ENCODE data around the gene C14orf39.

Gene C14orf39

DNA sequence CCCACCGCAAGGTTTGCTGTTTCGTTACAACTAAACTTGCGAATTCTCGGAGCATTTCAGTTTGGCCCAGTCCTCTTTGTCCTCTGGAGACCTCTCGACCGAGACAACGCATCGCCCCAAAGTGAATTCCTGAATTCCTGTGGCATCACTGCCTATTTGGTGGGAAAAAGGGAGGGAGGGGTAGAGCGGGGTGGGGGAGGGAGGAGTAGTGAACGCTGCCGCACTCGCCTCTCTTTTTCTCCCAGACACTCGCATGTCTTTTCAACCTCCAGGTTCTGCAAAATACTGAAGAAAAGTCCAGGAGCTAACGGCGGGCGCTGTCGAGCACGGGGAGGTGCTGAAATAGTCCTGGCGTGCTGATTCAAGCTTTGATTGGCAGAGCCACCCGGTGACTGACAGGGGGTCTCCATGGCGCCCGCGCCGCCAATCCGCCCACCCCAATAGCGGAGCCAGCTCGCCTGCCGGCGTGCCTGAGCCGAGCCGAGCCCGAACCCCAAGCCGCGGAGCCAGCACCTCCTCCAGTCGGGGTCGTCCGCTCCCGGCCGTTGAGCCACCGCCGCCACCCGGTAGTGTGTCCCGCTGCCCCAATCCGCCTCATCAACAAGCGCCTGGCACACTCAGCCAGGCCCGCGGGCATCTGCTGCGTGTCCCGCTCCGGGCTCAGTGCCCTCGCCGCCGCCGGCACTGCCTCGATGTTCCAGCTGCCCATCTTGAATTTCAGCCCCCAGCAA, 23.0 kb upstream of the C14orf39 start, which contains the start of gene SIX6:
Gene SIX6 (plus strand): TSS at position 440 of the 731 bp plus-strand sequence. CDS start 253 bp downstream, at position 693.
- Mint-ChIP-seq H3K4me3 (peak within 1 kb of the TSS; percentile 51 to 69 (median 58)), H3K4me1 (peaks cover 14% of the 10 kb centered on the region)
- TF ChIP-seq, protein P1, sequence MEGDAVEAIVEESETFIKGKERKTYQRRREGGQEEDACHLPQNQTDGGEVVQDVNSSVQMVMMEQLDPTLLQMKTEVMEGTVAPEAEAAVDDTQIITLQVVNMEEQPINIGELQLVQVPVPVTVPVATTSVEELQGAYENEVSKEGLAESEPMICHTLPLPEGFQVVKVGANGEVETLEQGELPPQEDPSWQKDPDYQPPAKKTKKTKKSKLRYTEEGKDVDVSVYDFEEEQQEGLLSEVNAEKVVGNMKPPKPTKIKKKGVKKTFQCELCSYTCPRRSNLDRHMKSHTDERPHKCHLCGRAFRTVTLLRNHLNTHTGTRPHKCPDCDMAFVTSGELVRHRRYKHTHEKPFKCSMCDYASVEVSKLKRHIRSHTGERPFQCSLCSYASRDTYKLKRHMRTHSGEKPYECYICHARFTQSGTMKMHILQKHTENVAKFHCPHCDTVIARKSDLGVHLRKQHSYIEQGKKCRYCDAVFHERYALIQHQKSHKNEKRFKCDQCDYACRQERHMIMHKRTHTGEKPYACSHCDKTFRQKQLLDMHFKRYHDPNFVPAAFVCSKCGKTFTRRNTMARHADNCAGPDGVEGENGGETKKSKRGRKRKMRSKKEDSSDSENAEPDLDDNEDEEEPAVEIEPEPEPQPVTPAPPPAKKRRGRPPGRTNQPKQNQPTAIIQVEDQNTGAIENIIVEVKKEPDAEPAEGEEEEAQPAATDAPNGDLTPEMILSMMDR (IDR thresholded peaks at IDR 0.05; ENCODE audit: unreplicated experiment in 3 of 3) = no peak

DNA sequence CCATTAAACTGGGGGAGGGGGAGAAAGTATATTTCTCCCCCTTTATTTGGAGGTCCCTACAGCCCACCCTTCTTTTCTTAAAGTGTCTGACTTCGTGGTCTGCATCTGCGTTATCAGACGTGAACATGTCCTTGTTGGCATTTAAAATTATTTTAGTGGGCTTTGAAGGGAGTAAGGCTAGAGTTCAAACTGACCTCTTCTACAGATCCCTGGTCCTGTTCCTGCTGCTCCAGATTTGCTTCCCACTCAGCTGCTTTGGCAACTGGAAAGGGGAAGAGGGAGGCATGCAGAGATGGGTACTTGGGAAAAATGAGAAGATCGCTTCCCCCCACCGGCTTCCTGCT, 22.5 kb upstream of the C14orf39 start:
- H3K9me3 Mint-ChIP-seq = no peaks in the 10 kb centered on the region
- peak overlapping the region in 2 of 3 experiments; percentile 38 to 58 for H3K4me3 Mint-ChIP-seq
- peaks cover 14% of the 10 kb centered on the region for H3K4me1 Mint-ChIP-seq
- TF ChIP-seq, protein P1 (IDR thresholded peaks at IDR 0.05; ENCODE audit: unreplicated experiment in 3 of 3) = no peak
- no peak overlapping the region for H3K27ac Mint-ChIP-seq
- no peaks in the 10 kb centered on the region for H3K36me3 Mint-ChIP-seq (ENCODE audit: low read depth)
- peaks cover 100% of the 10 kb centered on the region for H3K27me3 Mint-ChIP-seq (ENCODE audit: low read depth)

More for the DNA sequence above, 23.0 kb upstream of the C14orf39 start, which contains the start of gene SIX6:
- Mint-ChIP-seq H3K27ac (no peak within 1 kb of the TSS), H3K27me3 (ENCODE audit: low read depth) (peaks cover 100% of the 10 kb centered on the region), H3K9me3 (no peaks in the 10 kb centered on the region), H3K36me3 (ENCODE audit: low read depth) (no peaks in the 10 kb centered on the region)

DNA sequence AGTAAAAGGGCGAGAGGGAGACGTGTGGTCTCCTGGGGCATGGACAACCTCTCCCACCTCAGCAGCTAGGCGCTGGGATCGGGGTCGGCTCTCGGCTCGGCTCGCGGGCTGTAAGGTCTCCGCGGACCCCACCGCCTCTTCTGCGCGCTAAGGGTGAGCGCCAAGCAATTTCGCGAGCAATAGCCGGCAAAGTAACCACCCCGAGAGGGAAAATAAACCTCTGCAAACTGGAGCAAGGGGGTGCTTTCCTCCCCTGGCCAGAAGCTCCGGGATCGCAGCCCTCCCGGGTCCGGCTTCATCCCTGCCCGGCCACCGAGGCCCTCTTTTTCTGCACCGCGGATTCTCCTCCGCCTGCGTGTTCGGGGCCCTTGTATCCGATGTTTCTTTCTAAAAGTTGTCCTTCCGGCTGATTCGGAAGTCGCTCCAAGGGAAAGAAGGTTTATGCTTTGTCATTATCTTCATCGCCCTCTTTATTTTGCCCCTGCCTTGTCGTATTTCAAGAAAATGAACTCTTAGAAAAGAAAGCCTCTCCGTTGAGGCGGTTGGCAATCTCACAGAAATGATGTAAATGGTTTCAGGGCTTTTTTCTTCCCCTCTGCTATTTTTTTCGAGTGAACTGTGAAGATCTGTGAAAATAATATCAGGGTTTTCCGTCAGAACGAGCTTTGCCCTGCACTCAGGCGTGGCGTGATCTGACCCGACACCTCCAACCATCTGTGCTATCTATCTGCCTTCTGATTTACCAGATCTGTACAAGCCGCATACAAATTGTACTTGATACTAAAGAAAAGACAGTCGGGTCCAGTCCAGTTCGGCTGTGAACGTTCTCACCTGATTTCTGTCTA, 21.3 kb upstream of the C14orf39 start:
- Mint-ChIP-seq H3K27ac (no peak overlapping the region), H3K27me3 (ENCODE audit: low read depth) (peaks cover 100% of the 10 kb centered on the region), H3K4me3 (peak overlapping the region in 1 of 3 experiments; percentile 25), H3K4me1 (peaks cover 14% of the 10 kb centered on the region), H3K9me3 (no peaks in the 10 kb centered on the region), H3K36me3 (ENCODE audit: low read depth) (no peaks in the 10 kb centered on the region)
- TF ChIP-seq, protein P1 (IDR thresholded peaks at IDR 0.05; ENCODE audit: unreplicated experiment in 3 of 3) = no peak

DNA sequence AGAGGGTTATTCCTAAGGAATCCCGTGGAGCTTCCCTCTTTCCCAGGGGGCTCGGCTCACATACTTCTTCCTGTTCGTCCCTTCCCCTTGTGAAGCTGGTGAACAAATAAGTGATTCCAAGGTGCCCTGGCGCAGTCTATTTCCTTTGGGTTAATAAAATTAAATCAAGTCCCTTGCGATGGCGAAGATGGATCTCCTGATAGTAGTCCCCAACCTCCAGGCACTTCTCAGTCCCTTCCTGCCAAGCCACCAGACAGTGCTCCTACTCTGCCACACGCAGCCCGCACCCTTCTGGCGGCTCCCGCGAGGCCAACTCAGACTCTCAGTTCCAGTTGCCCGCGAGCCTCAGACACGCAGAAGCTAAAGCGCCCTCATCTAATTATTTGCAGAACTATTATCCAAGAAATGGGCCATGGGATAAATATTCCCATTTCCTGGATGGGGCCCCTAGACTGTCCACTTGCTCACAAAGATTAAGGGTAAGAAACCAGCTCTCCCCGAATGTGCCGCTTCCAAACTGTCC, 20.7 kb upstream of the C14orf39 start:
- H3K4me3 Mint-ChIP-seq = no peak overlapping the region
- TF ChIP-seq, protein P1 (IDR thresholded peaks at IDR 0.05; ENCODE audit: unreplicated experiment in 3 of 3) = no peak
- no peaks in the 10 kb centered on the region for H3K9me3 Mint-ChIP-seq
- no peaks in the 10 kb centered on the region for H3K36me3 Mint-ChIP-seq (ENCODE audit: low read depth)
- no peak overlapping the region for H3K27ac Mint-ChIP-seq
- H3K4me1 Mint-ChIP-seq = peaks cover 14% of the 10 kb centered on the region
- H3K27me3 Mint-ChIP-seq (ENCODE audit: low read depth) = peaks cover 100% of the 10 kb centered on the region

DNA sequence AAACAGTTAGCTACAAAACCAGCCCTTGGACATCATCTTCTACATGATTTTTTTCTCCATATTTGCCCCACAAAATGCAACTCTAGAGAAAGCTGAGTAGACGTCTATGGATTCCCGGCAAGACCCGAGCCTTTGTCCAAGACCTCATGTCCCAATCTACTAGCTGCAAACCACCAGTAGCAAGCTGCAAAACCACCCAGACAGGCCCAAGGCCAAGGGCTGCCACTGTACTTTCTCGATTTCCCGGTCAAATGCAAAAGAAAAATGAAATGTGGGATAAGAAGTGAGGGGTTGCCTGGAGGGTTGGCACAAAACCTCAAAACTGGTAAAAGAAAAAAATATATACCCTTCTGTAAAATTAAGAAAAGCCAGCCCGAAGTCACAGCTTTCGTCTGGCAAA, 20.1 kb upstream of the C14orf39 start:
- Mint-ChIP-seq H3K36me3 (ENCODE audit: low read depth) (no peaks in the 10 kb centered on the region), H3K4me1 (peaks cover 14% of the 10 kb centered on the region), H3K27ac (no peak overlapping the region), H3K9me3 (no peaks in the 10 kb centered on the region), H3K4me3 (no peak overlapping the region), H3K27me3 (ENCODE audit: low read depth) (peaks cover 100% of the 10 kb centered on the region)
- TF ChIP-seq, protein P1 (IDR thresholded peaks at IDR 0.05; ENCODE audit: unreplicated experiment in 3 of 3) = no peak

Measured in nephron (organoid).